Chondrocyte (in vitro differentiated cells): ENCODE measurements around the gene CHD9. TPM values are rescaled to one million over a fixed set of nuclear protein-coding genes. Genes with fewer than 3 reads are reported as not detected.

Experiments
- DNase-seq: peaks from one replicate; pipeline ENCODE4 v3.0.0; 2021; ENCODE audit warnings: mixed read lengths, low spot score
- H3K27ac Mint-ChIP-seq: one replicate; pipeline ENCODE4 v1.8.0; 2021; ENCODE audit warnings: mild to moderate bottlenecking, moderate library complexity, mixed read lengths; ENCODE audit not compliant: unreplicated experiment
- H3K27me3 Mint-ChIP-seq: 2 replicates; pipeline ENCODE4 v1.8.0; 2021; ENCODE audit warnings: low read depth, mixed read lengths
- H3K36me3 Mint-ChIP-seq: 2 replicates; pipeline ENCODE4 v1.8.0; 2021; ENCODE audit warnings: low read depth, mixed read lengths
- H3K4me1 Mint-ChIP-seq: 2 replicates; pipeline ENCODE4 v1.8.0; 2021; ENCODE audit warnings: low read depth, mild to moderate bottlenecking, mixed read lengths
- H3K4me3 Mint-ChIP-seq: one replicate; pipeline ENCODE4 v1.8.0; 2021; ENCODE audit warnings: mild to moderate bottlenecking, moderate library complexity, mixed read lengths; ENCODE audit not compliant: unreplicated experiment
- H3K9me3 Mint-ChIP-seq: 2 replicates; pipeline ENCODE4 v1.8.0; 2021; ENCODE audit warnings: low read depth, mixed read lengths
- total RNA-seq: library from RNA; stranded (reverse); gene quantifications from 3 replicates; pipeline ENCODE4 v1.2.1, GENCODE V29; 2021
- TF ChIP-seq, protein P1 (sequence below): fragments of 200-600 bp; sonication (generic); IDR thresholded peaks from 2 replicates; pipeline ENCODE4 v1.5.0; 2021; ENCODE audit warnings: antibody characterized with exemption, mild to moderate bottlenecking, moderate library complexity

Gene CHD9
- total RNA-seq, 1 donor from 2014 or later, result 72.7 TPM

GRCh38 chr16:53098526-53099317 is 43.9 kb downstream of the CHD9 start:
- Mint-ChIP-seq H3K27me3 (no peaks in the 10 kb centered on the region), H3K4me3 (peak overlapping the region; percentile 74), H3K27ac (peak overlapping the region; percentile 99), H3K4me1 (peaks cover 71% of the 10 kb centered on the region), H3K36me3 (no peaks in the 10 kb centered on the region), H3K9me3 (no peaks in the 10 kb centered on the region)
- TF ChIP-seq, protein P1, sequence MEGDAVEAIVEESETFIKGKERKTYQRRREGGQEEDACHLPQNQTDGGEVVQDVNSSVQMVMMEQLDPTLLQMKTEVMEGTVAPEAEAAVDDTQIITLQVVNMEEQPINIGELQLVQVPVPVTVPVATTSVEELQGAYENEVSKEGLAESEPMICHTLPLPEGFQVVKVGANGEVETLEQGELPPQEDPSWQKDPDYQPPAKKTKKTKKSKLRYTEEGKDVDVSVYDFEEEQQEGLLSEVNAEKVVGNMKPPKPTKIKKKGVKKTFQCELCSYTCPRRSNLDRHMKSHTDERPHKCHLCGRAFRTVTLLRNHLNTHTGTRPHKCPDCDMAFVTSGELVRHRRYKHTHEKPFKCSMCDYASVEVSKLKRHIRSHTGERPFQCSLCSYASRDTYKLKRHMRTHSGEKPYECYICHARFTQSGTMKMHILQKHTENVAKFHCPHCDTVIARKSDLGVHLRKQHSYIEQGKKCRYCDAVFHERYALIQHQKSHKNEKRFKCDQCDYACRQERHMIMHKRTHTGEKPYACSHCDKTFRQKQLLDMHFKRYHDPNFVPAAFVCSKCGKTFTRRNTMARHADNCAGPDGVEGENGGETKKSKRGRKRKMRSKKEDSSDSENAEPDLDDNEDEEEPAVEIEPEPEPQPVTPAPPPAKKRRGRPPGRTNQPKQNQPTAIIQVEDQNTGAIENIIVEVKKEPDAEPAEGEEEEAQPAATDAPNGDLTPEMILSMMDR, result no peak
- peak; percentile 92 for DNase-seq

- TF ChIP-seq, protein P1, result no peak
- DNase-seq, result peak; percentile 95
- Mint-ChIP-seq H3K36me3 (no peaks in the 10 kb centered on the region), H3K4me3 (peak overlapping the region; percentile 74), H3K27ac (peak overlapping the region; percentile 99), H3K4me1 (peaks cover 69% of the 10 kb centered on the region), H3K27me3 (no peaks in the 10 kb centered on the region), H3K9me3 (no peaks in the 10 kb centered on the region)
Observed at GRCh38 chr16:53099318-53100130, 44.7 kb downstream of the CHD9 start.

DNA sequence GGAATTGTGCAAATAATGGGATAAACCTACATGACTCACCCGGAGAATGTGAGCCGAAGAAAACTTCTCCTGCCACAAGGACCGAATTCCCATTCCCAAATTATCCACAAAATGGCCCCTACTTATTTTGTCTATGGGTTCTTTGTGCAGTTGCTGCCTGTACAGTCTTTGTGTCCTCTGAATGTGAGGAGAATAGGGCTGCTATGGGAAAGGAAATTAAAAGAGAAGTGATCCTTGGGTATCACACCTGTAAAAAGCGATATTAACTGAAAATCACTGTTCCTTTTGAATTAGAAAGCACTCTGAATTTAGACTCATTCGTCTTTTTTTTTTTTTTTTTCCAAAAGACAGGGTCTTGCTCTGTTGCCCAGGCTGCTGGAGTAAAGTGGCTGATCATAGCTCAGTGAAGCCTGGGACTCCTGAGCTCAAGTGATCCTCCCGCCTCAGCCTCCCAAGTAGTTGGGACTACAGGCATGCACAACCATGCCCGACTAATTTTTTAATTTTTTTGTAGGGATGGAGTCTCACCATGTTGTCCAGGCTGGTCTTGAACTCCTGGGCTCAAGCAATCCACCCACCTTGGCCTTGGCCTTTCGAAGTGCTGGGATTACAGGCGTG is 45.4 kb downstream of the CHD9 start:
- peaks cover 63% of the 10 kb centered on the region for H3K4me1 Mint-ChIP-seq
- H3K9me3 Mint-ChIP-seq, result no peaks in the 10 kb centered on the region
- no peaks in the 10 kb centered on the region for H3K36me3 Mint-ChIP-seq
- H3K4me3 Mint-ChIP-seq, result peak overlapping the region; percentile 74
- H3K27me3 Mint-ChIP-seq, result no peaks in the 10 kb centered on the region
- TF ChIP-seq, protein P1, result no peak
- peak overlapping the region; percentile 99 for H3K27ac Mint-ChIP-seq
- DNase-seq, result no peak

- Mint-ChIP-seq H3K36me3 (no peaks in the 10 kb centered on the region), H3K4me1 (peaks cover 59% of the 10 kb centered on the region), H3K27ac (no peak overlapping the region)
Observed at GRCh38 chr16:53100889-53101288, 46.1 kb downstream of the CHD9 start.

More at GRCh38 chr16:53100889-53101288, 46.1 kb downstream of the CHD9 start:
- Mint-ChIP-seq H3K9me3 (no peaks in the 10 kb centered on the region), H3K27me3 (no peaks in the 10 kb centered on the region), H3K4me3 (no peak overlapping the region)
- TF ChIP-seq, protein P1, result no peak
- no peak for DNase-seq
